ENCODE measurements around the gene FLT3. TPM values are rescaled to one million over a fixed set of nuclear protein-coding genes. Genes with fewer than 3 reads are reported as not detected.

Gene FLT3
- total RNA-seq, 6 donors from 2014 or later: 0.89 to 6.3 (median 1.6) TPM

DNA sequence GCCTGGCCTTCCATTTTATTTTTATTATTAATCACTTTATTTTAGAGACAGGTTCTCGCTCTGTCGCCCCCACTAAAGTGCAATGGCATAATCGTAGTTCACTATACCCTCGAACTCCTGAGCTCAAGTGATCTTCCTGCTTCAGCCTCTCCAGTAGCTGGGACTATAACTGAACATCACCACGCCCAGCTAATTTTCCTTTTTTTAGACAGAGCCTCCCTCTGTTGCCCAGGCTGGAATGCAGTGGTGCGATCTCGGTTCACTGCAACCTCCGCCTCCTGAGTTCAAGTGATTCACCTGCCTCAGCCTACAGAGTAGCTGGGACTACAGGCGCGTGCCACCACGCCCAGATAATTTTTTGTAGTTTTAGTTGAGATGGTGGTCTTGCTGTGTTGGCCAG lies 31.3 kb upstream of the FLT3 start:
- H3K36me3 ChIP-seq: no peaks in the 10 kb centered on the region
- no peak for ATAC-seq (ENCODE audit: low FRiP score in 2 of 2)

DNA sequence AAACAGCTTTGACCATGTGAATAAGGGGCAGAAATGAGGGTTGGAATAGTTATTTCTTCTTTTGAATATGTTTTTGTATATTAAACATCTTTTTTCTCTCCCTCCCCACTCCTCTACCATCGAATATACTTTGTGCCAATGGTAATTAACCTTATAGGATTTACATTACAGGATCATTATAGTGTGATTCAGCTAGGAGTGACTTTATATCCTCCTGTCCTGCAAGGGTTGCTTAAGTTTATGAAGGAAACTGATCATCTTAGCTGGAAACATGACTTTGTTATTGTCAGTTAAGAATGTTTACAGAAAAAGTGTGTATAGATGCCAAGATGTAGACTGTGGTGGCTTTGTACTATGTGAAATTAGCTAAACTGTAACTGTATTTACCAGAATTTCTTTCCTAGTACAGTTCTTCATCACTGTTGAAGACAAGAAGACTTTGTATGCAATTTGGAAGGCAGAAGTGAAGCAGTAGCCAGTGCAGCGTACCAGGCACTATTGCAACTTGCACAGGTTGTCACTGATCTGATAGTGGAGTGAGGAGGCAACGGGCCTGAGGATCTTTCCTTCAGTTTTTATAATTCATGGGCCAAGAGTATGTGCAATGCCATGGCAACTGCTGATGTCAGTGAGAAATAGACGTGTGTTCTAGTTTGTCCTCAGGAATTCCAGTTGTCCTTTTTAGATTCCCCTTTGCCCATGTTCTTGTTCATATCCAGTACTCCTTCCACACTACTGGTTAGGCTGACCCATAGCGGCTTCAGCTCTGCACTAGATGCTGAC lies 29.7 kb upstream of the FLT3 start:
- no peaks in the 10 kb centered on the region for H3K27me3 ChIP-seq
- DNase-seq: no peak
- no peak overlapping the region for H3K27ac ChIP-seq
- H3K4me3 ChIP-seq: no peak overlapping the region
- WGBS, 2 donors: 67 to 74% methylated on average over 5 of the region's 5 CpGs
- ATAC-seq (ENCODE audit: low FRiP score in 2 of 2): no peak
- H3K4me1 ChIP-seq: no peaks in the 10 kb centered on the region
- H3K9me3 ChIP-seq: no peaks in the 10 kb centered on the region
- TF ChIP-seq POLR2A (IDR thresholded peaks at IDR 0.05) (no peak), POLR2AphosphoS5 (IDR thresholded peaks at IDR 0.05) (no peak), EP300 (IDR thresholded peaks at IDR 0.05) (no peak)
- TF ChIP-seq, protein P1, sequence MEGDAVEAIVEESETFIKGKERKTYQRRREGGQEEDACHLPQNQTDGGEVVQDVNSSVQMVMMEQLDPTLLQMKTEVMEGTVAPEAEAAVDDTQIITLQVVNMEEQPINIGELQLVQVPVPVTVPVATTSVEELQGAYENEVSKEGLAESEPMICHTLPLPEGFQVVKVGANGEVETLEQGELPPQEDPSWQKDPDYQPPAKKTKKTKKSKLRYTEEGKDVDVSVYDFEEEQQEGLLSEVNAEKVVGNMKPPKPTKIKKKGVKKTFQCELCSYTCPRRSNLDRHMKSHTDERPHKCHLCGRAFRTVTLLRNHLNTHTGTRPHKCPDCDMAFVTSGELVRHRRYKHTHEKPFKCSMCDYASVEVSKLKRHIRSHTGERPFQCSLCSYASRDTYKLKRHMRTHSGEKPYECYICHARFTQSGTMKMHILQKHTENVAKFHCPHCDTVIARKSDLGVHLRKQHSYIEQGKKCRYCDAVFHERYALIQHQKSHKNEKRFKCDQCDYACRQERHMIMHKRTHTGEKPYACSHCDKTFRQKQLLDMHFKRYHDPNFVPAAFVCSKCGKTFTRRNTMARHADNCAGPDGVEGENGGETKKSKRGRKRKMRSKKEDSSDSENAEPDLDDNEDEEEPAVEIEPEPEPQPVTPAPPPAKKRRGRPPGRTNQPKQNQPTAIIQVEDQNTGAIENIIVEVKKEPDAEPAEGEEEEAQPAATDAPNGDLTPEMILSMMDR (IDR thresholded peaks at IDR 0.05): no peak
- no peaks in the 10 kb centered on the region for H3K36me3 ChIP-seq

More for the DNA sequence above, 31.3 kb upstream of the FLT3 start:
- Histone ChIP-seq H3K27me3 (no peaks in the 10 kb centered on the region), H3K9me3 (no peaks in the 10 kb centered on the region), H3K27ac (no peak overlapping the region), H3K4me3 (no peak overlapping the region), H3K4me1 (peaks cover 0 to under 1% (median 0%) of the 10 kb centered on the region in 4 donors)
- DNase-seq: no peak
- 87 to 90% methylated on average over 11 of the region's 11 CpGs for WGBS, 2 donors
- TF ChIP-seq POLR2A (IDR thresholded peaks at IDR 0.05) (no peak), POLR2AphosphoS5 (IDR thresholded peaks at IDR 0.05) (no peak), EP300 (IDR thresholded peaks at IDR 0.05) (no peak)
- TF ChIP-seq, protein P1 (IDR thresholded peaks at IDR 0.05): no peak

DNA sequence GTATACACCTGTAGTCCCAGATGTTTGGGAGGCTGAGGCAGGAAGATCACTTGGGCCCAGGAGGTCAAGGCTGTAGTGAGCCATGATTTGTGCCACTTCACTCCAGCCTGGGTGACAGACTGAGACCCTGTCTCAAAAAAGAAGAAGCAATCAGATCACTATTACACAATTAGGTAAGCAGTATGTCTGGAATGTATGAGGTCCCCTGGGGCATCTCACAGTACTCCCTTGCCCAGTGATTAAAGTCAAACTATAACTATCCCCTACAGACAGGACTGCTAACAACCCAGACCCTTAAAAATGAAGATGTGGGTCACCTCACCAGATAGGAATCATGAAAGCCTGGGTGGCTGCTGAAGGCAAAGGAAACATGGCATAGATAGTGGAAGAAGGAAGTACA lies 28.6 kb upstream of the FLT3 start:
- ATAC-seq (ENCODE audit: low FRiP score in 2 of 2): no peak
- H3K27me3 ChIP-seq: no peaks in the 10 kb centered on the region
- H3K4me3 ChIP-seq: no peak overlapping the region

DNA sequence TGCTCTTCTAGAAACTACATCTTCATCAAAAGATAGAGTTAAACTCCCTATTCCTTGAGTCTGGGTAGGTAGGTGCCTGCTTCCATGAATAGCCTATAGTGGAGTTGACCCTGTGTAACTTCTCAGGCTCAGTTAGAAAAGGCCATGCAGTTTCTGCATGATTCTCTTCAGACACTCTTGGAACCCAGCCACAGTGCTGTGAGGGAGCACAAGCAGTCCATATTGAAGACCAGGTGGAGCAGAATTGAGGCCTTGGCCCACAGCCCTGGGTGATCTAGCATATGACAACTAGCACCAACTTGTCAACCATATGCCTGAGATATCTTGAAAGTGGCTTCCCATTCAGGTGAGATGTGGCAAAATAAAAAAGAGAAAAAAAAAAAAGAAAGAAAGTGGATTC lies 27.7 kb upstream of the FLT3 start:
- Histone ChIP-seq H3K4me1 (no peaks in the 10 kb centered on the region), H3K4me3 (no peak overlapping the region), H3K9me3 (no peaks in the 10 kb centered on the region), H3K36me3 (no peaks in the 10 kb centered on the region), H3K27ac (no peak overlapping the region), H3K27me3 (no peaks in the 10 kb centered on the region)
- no peak for ATAC-seq (ENCODE audit: low FRiP score in 2 of 2)
- DNase-seq: no peak
- no peak for TF ChIP-seq EP300 (IDR thresholded peaks at IDR 0.05)
- TF ChIP-seq POLR2A (IDR thresholded peaks at IDR 0.05): no peak
- TF ChIP-seq POLR2AphosphoS5 (IDR thresholded peaks at IDR 0.05): no peak
- TF ChIP-seq, protein P1 (IDR thresholded peaks at IDR 0.05): no peak

More for the DNA sequence above, 28.6 kb upstream of the FLT3 start:
- H3K36me3 ChIP-seq: no peaks in the 10 kb centered on the region
- H3K4me1 ChIP-seq: no peaks in the 10 kb centered on the region
- TF ChIP-seq, protein P1 (IDR thresholded peaks at IDR 0.05): no peak
- TF ChIP-seq EP300 (IDR thresholded peaks at IDR 0.05): no peak
- TF ChIP-seq POLR2A (IDR thresholded peaks at IDR 0.05): no peak
- H3K27ac ChIP-seq: no peak overlapping the region
- DNase-seq: no peak
- no peaks in the 10 kb centered on the region for H3K9me3 ChIP-seq

DNA sequence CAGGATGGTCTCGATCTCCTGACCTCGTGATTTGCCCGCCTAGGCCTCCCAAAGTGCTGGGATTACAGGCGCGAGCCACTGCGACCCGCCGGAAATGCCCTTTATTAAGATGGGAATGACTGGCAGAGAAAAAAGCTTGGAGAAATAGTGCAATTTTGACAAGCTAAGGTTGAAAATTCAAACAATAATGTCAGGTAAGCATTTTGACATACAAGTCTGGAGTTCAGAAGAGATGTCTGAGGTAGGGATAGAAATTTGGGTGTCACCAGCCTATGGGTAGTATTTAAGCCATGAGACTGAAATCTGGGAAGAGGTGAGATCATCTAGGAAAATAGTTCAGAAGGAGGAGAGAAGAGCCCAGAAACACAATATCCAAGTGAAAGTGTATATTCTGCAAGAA lies 20.8 kb upstream of the FLT3 start:
- WGBS, 2 donors: 97 to 98% methylated on average over 8 of the region's 8 CpGs
- no peak for ATAC-seq (ENCODE audit: low FRiP score in 2 of 2)

More for the DNA sequence above, 20.8 kb upstream of the FLT3 start:
- no peaks in the 10 kb centered on the region for H3K36me3 ChIP-seq
- no peak for TF ChIP-seq POLR2A (IDR thresholded peaks at IDR 0.05)
- TF ChIP-seq EP300 (IDR thresholded peaks at IDR 0.05): no peak
- TF ChIP-seq, protein P1 (IDR thresholded peaks at IDR 0.05): no peak
- TF ChIP-seq POLR2AphosphoS5 (IDR thresholded peaks at IDR 0.05): no peak
- H3K4me3 ChIP-seq: no peak overlapping the region
- no peak for DNase-seq
- no peaks in the 10 kb centered on the region for H3K4me1 ChIP-seq
- H3K27me3 ChIP-seq: no peaks in the 10 kb centered on the region
- H3K9me3 ChIP-seq: no peaks in the 10 kb centered on the region
- no peak overlapping the region for H3K27ac ChIP-seq
